Neural cell (in vitro differentiated cells): ENCODE data around the gene ABHD12. TPM values are rescaled to one million over a fixed set of nuclear protein-coding genes. Genes with fewer than 3 reads are reported as not detected.

Experiments
- H2AFZ ChIP-seq: fragments of 200-600, 300-800 bp; sonication (generic), shearing (Covaris generic); 2 replicates; pipeline ENCODE4 v1.6.0; 2014; ENCODE audit warnings: low read depth, mild to moderate bottlenecking, antibody characterized with exemption, low read length, moderate library complexity
- H3F3A ChIP-seq: fragments of 200-600 bp; shearing (Covaris generic); 2 replicates; pipeline ENCODE4 v1.6.1; 2016; ENCODE audit warnings: mild to moderate bottlenecking, moderate library complexity, mixed read lengths, antibody characterized with exemption, low read length; ENCODE audit not compliant: insufficient read depth, poor library complexity, severe bottlenecking
- H3K27ac ChIP-seq: fragments of 200-600, 300-800 bp; sonication (generic), shearing (Covaris generic); 2 replicates; pipeline ENCODE4 v1.5.1; 2014; ENCODE audit warnings: mild to moderate bottlenecking, low read length, moderate library complexity
- H3K27me3 ChIP-seq: fragments of 300-800, 200-600 bp; sonication (generic), shearing (Covaris generic); 2 replicates; pipeline ENCODE4 v1.6.0; 2014; ENCODE audit warnings: mild to moderate bottlenecking, low read depth, low read length, moderate library complexity; ENCODE audit not compliant: insufficient read depth
- H3K36me3 ChIP-seq: fragments of 300-800, 200-600 bp; sonication (generic), shearing (Covaris generic); 2 replicates; pipeline ENCODE4 v1.5.1; 2014; ENCODE audit warnings: mild to moderate bottlenecking, antibody characterized with exemption, low read length, moderate library complexity; ENCODE audit not compliant: insufficient read depth
- H3K4me2 ChIP-seq: fragments of 300-800, 200-600 bp; sonication (generic), shearing (Covaris generic); 2 replicates; pipeline ENCODE4 v1.6.0; 2014; ENCODE audit warnings: mild to moderate bottlenecking, low read length
- H3K4me3 ChIP-seq: fragments of 300-800, 200-600 bp; sonication (generic), shearing (Covaris generic); 2 replicates; pipeline ENCODE4 v1.5.1; 2014; ENCODE audit warnings: mild to moderate bottlenecking, low read length, moderate library complexity
- H3K79me2 ChIP-seq: fragments of 200-600 bp; shearing (Covaris generic); replicated peaks from 2 replicates; pipeline ENCODE4 v1.6.0; 2014; ENCODE audit warnings: mild to moderate bottlenecking, low read length, moderate library complexity; ENCODE audit not compliant: insufficient read depth
- H3K9ac ChIP-seq: fragments of 300-800, 200-600 bp; sonication (generic), shearing (Covaris generic); 2 replicates; pipeline ENCODE4 v1.6.1; 2016; ENCODE audit warnings: mild to moderate bottlenecking, low read length, mixed read lengths
- H3K9me2 ChIP-seq: fragments of 200-600 bp; shearing (Covaris generic); 2 replicates; pipeline ENCODE4 v1.6.1; 2016; ENCODE audit warnings: mild to moderate bottlenecking, low read length, mixed read lengths; ENCODE audit not compliant: insufficient read depth
- H3K9me3 ChIP-seq: fragments of 200-600, 300-800 bp; sonication (generic), shearing (Covaris generic); 2 replicates; pipeline ENCODE4 v1.6.1; 2016; ENCODE audit warnings: mild to moderate bottlenecking, mixed run types, low read length, moderate library complexity, mixed read lengths
- H4K20me1 ChIP-seq: fragments of 200-600 bp; shearing (Covaris generic); 2 replicates; pipeline ENCODE4 v1.6.1; 2016; ENCODE audit warnings: mild to moderate bottlenecking, mixed run types; ENCODE audit not compliant: insufficient read depth
- CTCF ChIP-seq: fragments of 450-650 bp; IDR thresholded peaks from 2 replicates; pipeline ENCODE4 v1.5.1; 2014; ENCODE audit warnings: antibody characterized with exemption, mild to moderate bottlenecking, moderate library complexity; ENCODE audit not compliant: poor library complexity, severe bottlenecking
- EP300 ChIP-seq: fragments of 450-650 bp; conservative IDR thresholded peaks from 2 replicates; pipeline ENCODE4 v1.6.1; 2014; ENCODE audit warnings: antibody characterized with exemption, mild to moderate bottlenecking, moderate library complexity; ENCODE audit not compliant: poor library complexity, severe bottlenecking
- EZH2 ChIP-seq: fragments of 200-600, 300-800 bp; shearing (Covaris generic), sonication (generic); IDR thresholded peaks from 2 replicates; pipeline ENCODE4 v1.6.1; 2014; ENCODE audit warnings: antibody characterized with exemption, low read length, borderline replicate concordance, mild to moderate bottlenecking; ENCODE audit not compliant: insufficient read depth, poor library complexity, severe bottlenecking
- MXI1 ChIP-seq: fragments of 450-650 bp; conservative IDR thresholded peaks from 2 replicates; pipeline ENCODE4 v1.6.1; 2014; ENCODE audit warnings: antibody characterized with exemption, mild to moderate bottlenecking; ENCODE audit not compliant: poor library complexity, severe bottlenecking
- POLR2AphosphoS5 ChIP-seq: IDR thresholded peaks from 2 replicates; pipeline ENCODE4 v1.6.1; 2012
- RAD21 ChIP-seq: fragments of 450-650 bp; conservative IDR thresholded peaks from 2 replicates; pipeline ENCODE4 v1.6.1; 2014; ENCODE audit warnings: antibody characterized with exemption, mild to moderate bottlenecking, moderate library complexity
- REST ChIP-seq: IDR thresholded peaks from 2 replicates; pipeline ENCODE4 v1.6.1; 2012; ENCODE audit warnings: borderline replicate concordance
- SMC3 ChIP-seq: fragments of 450-650 bp; conservative IDR thresholded peaks from 2 replicates; pipeline ENCODE4 v1.6.1; 2014; ENCODE audit warnings: antibody characterized with exemption, mild to moderate bottlenecking, moderate library complexity; ENCODE audit not compliant: poor library complexity
- TAF1 ChIP-seq: IDR thresholded peaks from 2 replicates; pipeline ENCODE4 v1.6.1; 2012; ENCODE audit warnings: low read depth
- polyA plus RNA-seq: library from polyadenylated mRNA; depleted of rRNA; stranded (reverse); fragments of >200 nt; gene quantifications from 2 replicates; pipeline ENCODE4 v1.2.3, GENCODE V29; 2014

Gene ABHD12
- polyA plus RNA-seq, 1 donor from 2014 or later, result 32.3 TPM

GRCh38 chr20:25378884-25379733, 11.5 kb downstream of the ABHD12 start:
- Histone ChIP-seq H3K4me3 (peak overlapping the region; percentile 44), H2AFZ (no peak overlapping the region), H3K27ac (peak overlapping the region; percentile 42), H3K9ac (no peak overlapping the region), H3K4me2 (peak overlapping the region; percentile 25), H4K20me1 (no peaks in the 10 kb centered on the region), H3F3A (no peaks in the 10 kb centered on the region), H3K79me2 (peaks cover 19% of the 10 kb centered on the region), H3K9me3 (no peaks in the 10 kb centered on the region), H3K9me2 (no peaks in the 10 kb centered on the region), H3K36me3 (no peaks in the 10 kb centered on the region), H3K27me3 (no peaks in the 10 kb centered on the region)
- TF ChIP-seq MXI1 (no peak), EP300 (peak; percentile 68), POLR2AphosphoS5 (peak; percentile 41)

- Histone ChIP-seq H3K27ac (peak overlapping the region; percentile 42), H3K27me3 (no peaks in the 10 kb centered on the region), H3K9me2 (no peaks in the 10 kb centered on the region), H3K9ac (no peak overlapping the region), H3K4me2 (peak overlapping the region; percentile 25), H2AFZ (no peak overlapping the region), H3K36me3 (no peaks in the 10 kb centered on the region), H3K4me3 (peak overlapping the region; percentile 44), H3F3A (no peaks in the 10 kb centered on the region), H4K20me1 (no peaks in the 10 kb centered on the region), H3K9me3 (no peaks in the 10 kb centered on the region), H3K79me2 (peaks cover 19% of the 10 kb centered on the region)
- TF ChIP-seq SMC3, result no peak
- no peak for TF ChIP-seq RAD21
- no peak for TF ChIP-seq REST
- TF ChIP-seq MXI1, result no peak
- TF ChIP-seq POLR2AphosphoS5, result no peak
- TF ChIP-seq CTCF, result no peak
- no peak for TF ChIP-seq TAF1
- TF ChIP-seq EZH2, result no peak
- TF ChIP-seq EP300, result no peak
These were observed 12.3 kb downstream of the ABHD12 start for GRCh38 chr20:25378189-25378883.
